ENCODE measurements around the gene GSTA5.
"Not testable (repeated sequence)": the region's sequence is repeated elsewhere in the genome, so short reads cannot be mapped to it uniquely, and the experiment has no call there.

The GSTA5 gene

DNA sequence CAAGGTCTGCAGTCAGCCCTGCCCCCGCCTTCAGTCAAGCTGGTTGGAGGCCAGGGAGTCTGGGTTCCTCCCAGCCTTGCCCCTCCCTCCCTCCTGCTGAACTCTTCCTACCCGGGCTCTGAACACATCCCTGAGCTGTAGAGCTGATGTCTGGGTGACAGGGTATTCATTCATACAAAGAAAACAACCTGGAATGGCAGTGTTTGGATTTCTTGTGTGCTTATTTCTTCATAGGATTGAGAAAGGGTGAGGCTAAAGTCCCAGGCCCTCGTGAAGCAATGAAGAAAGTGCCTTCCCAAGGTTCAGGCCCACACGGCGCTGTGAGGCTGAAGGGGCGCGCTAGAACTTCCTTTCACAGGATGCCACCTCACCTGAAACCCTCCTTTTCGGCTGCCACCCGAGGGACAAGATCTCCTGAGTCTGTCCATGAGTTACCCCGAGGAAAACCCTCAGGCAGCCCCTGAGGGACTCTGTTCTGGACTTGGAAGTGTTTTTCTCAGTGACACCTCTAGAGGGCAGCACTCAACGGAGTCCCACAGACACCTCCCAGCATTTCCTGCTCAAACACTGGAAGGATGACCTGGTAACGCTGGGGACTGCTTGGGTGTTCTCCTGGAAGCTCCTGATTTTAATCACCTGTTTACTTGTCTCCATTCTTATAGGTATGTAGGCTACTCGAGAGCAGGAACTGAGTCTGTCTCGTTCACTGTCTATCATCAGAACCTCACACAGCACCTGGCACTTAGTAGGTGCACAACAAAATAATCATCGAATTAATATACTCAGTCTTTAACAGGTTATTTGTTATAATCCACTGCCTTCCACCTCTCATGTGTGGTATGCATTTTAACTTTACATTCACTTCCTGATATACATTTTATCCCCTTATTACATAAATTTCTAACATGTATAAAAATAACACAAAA lies 25.2 kb downstream of the GSTA5 start:
- in situ Hi-C loops (cut with MboI; ENCODE audit: low sequenced_read_pairs, unreplicated experiment) = no loop called here
- peak; percentile 61 for DNase-seq (ENCODE audit: low spot score)
- TF ChIP-seq, protein P1, sequence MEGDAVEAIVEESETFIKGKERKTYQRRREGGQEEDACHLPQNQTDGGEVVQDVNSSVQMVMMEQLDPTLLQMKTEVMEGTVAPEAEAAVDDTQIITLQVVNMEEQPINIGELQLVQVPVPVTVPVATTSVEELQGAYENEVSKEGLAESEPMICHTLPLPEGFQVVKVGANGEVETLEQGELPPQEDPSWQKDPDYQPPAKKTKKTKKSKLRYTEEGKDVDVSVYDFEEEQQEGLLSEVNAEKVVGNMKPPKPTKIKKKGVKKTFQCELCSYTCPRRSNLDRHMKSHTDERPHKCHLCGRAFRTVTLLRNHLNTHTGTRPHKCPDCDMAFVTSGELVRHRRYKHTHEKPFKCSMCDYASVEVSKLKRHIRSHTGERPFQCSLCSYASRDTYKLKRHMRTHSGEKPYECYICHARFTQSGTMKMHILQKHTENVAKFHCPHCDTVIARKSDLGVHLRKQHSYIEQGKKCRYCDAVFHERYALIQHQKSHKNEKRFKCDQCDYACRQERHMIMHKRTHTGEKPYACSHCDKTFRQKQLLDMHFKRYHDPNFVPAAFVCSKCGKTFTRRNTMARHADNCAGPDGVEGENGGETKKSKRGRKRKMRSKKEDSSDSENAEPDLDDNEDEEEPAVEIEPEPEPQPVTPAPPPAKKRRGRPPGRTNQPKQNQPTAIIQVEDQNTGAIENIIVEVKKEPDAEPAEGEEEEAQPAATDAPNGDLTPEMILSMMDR (IDR thresholded peaks at IDR 0.05; ENCODE audit: borderline replicate concordance, control extremely low read depth, extremely low read depth, insufficient read depth, missing control alignments) = peak; percentile 51

DNA sequence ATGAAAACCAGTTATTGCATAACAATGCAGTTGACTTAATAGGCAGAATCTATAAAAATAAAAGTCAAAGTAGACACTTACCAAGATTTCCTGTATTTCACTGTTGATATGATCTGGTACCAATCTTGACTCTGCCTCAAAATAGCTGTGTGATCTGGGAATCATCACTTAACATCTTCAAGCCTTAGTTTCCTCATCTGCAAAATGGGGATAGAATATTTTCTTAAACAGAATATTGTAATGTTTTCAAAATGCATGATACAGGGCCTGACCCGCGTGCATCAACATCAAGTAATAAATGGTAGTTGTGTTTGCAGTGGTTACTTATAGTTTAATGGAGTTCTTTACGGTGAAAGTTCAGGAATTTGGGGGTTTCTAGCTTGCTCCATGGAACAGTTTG lies 26.1 kb downstream of the GSTA5 start:
- in situ Hi-C loops (cut with MboI; ENCODE audit: low sequenced_read_pairs, unreplicated experiment); DNase-seq (ENCODE audit: low spot score): not testable (repeated sequence)

DNA sequence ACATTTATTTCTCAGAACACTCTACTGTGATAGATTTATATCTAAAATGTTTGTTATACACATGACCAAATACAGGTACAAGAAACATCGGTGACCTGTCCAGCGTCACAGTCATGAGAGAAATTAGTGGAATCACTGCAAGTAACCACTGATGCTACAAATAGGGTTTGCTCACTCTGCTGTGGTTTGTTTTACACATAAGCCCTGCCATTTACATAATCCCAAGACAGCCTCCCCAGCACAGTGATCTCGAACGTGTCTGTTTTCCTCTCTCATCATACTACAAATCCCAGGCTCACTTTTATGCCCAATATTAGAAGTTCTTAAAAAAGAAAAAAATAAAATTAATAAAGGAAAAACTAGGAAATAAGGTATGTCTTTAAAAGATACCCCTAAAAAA lies 30.8 kb downstream of the GSTA5 start:
- DNase-seq (ENCODE audit: low spot score); in situ Hi-C loops (cut with MboI; ENCODE audit: low sequenced_read_pairs, unreplicated experiment): not testable (repeated sequence)

DNA sequence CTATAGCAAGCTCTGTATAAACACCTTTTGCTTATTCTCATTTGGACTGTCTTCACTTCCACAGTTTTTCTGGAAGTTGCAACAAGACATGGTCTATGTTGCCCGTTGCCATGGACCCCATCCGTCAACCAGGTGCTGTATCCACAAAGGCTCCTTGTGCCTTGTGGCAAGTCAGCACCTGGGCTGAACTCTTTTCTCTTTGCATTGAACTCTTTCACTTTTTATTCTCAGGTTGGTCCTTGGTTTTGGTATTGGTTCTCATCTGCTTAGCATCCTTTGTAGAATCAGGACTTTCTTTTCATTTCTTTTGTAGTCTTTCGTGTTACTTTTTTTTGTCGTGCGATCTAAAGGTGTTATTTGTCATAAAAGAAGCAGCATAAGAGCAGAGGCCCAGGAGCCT lies 32.0 kb downstream of the GSTA5 start:
- DNase-seq (ENCODE audit: low spot score) = no peak
- in situ Hi-C loops (cut with MboI; ENCODE audit: low sequenced_read_pairs, unreplicated experiment) = no loop called here
- TF ChIP-seq, protein P1 (IDR thresholded peaks at IDR 0.05; ENCODE audit: borderline replicate concordance, control extremely low read depth, extremely low read depth, insufficient read depth, missing control alignments) = no peak

DNA sequence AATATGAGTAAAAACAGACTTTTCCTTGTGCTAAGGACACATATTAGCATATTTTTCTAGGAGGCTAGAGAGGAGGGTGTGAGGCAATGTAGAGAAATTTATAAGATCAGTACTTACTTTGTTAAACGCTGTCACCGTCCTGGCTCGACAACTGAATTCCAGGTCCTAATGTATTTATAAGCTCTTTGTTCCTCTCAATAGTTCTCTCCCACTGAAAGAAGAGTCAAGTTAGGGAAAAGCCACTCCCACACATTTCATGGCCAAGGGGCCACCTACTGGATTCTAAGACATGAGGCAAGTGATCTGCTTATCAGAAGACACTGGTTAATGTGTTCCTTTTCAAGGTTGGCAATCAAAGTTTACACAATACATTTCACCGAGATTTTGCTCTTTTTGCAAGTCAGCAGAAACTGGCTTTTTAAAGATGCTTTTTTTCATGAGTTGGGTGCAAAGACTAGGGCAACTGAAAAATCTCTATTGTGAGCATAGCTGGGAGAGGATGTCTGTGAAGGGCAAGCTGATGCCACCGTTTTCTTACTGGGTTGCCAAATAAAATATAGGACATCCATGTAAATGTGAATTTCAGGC lies 36.9 kb downstream of the GSTA5 start, which contains the start of gene GSTA1:
Gene GSTA1, minus strand, starts transcription at position 149 of the 588 bp plus-strand sequence. CDS start 4,549 bp downstream, outside the sequence.
- DNase-seq (ENCODE audit: low spot score); in situ Hi-C loops (cut with MboI; ENCODE audit: low sequenced_read_pairs, unreplicated experiment): not testable (repeated sequence)

DNA sequence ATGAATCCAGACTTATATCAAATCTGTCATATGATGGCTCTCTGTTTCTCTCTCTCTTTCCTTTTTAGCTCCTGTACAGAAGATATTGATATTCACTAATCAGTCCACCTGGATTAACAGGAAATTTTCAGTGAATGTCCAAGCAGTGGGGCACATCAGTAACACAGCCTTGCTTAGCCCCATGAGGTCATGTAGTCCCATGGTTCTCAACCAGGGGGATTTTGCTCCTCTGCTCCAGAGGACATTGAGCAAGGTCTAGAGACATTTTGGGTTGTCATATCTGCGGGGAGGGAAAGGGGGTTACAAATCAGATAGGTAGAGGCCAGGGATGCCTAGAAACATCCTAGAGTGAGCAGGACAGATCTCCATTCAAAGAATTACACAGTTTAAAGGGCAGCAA lies 37.8 kb downstream of the GSTA5 start:
- TF ChIP-seq, protein P1 (IDR thresholded peaks at IDR 0.05; ENCODE audit: borderline replicate concordance, control extremely low read depth, extremely low read depth, insufficient read depth, missing control alignments) = no peak
- no peak for DNase-seq (ENCODE audit: low spot score)
- in situ Hi-C loops (cut with MboI; ENCODE audit: low sequenced_read_pairs, unreplicated experiment) = no loop called here

DNA sequence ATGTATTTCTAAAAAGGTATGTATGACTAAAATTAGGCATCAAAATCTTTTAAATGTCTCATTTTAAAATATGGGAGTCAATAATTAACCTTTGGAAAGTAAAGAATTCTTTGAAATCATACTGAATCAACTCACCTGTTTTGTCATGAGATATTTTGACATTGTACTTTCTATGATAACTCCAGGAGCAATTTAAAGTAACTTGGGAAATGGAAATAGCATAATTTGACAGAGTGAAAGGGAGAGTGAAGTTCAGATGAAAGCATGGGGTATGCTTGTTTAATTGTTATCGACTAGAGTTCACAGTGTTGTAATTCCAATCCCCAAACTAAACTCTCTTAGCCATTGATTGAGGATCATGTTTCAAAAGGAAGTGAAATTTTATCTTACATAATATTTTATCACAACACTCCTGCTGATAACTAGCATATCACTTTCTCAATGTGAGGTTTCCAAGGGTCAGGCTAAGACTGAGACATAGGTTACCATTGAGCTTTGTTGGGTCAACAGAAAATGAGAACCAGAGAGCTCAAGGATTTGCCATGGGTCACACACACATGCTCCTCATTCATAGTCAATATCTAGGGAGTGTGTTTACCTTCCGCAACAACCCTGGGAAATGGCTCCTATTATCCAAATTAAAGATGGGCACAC lies 39.3 kb downstream of the GSTA5 start:
- no peak for DNase-seq (ENCODE audit: low spot score)
- in situ Hi-C loops (cut with MboI; ENCODE audit: low sequenced_read_pairs, unreplicated experiment) = no loop called here
- TF ChIP-seq, protein P1 (IDR thresholded peaks at IDR 0.05; ENCODE audit: borderline replicate concordance, control extremely low read depth, extremely low read depth, insufficient read depth, missing control alignments) = no peak

DNA sequence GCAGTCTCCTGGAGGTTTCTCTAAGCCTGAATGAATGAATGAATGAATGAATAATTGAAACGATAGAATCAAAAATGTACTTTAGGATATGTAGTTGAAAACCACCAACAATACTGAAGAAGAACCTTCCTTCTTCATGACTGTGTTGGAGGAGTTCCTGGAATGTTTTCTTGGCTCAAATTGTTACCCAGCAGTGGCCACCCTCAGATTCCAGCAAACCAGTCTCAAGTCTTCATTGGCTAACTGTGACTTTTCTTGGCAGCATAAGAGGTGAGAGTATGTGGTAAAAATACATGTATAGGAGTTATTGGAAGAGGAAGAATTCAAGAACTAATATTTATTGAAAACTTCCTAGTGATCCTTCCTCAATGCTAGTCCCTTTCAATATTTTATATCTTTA lies 41.3 kb downstream of the GSTA5 start:
- DNase-seq (ENCODE audit: low spot score); in situ Hi-C loops (cut with MboI; ENCODE audit: low sequenced_read_pairs, unreplicated experiment): not testable (repeated sequence)

DNA sequence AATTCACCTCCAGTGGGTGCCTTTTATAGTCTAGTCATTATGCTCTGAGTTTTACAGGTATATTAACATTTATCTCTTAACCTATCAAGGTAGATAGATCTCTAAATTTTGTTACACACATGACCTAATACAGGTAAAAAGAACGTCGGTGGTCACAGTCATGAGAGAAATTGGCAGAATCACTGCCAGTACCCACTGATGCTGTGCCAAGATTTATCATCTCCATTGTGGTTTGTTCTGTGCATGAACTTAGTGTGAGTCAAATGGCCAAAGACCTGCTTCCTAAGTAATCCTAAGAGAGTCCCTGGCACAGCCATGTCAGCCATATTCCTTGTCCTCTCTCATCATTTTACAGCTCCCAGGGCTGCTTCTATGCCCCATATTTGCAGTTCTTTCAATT lies 46.2 kb downstream of the GSTA5 start:
- in situ Hi-C loops (cut with MboI; ENCODE audit: low sequenced_read_pairs, unreplicated experiment); DNase-seq (ENCODE audit: low spot score): not testable (repeated sequence)

All from GM13976 (cell line).